Measurements from ENCODE around the gene C4BPB.
"Not testable (repeated sequence)": the region's sequence is repeated elsewhere in the genome, so short reads cannot be mapped to it uniquely, and the experiment has no call there.

DNA sequence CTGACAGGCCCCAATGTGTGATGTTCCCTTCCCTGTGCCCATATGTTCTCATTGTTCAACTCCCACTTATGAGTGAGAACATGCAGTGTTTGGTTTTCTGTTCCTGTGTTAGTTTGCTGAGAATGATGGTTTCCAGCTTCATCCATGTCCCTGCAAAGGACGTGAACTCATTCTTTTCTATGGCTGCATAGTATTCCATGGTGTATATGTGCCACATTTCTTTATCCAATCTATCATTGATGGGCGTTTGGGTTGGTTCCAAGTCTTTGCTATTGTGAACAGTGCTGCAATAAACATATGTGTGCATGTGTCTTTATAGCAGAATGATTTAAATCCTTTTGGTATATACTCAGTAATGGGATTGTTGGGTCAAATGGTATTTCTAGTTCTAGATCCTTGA is 47.3 kb upstream of the C4BPB start:
- not testable (repeated sequence) for TF ChIP-seq MAFK (conservative IDR thresholded peaks at IDR 0.05 in 1 of 2, IDR thresholded peaks at IDR 0.05 in 1 of 2; ENCODE audit: low read length in 2 of 2); SMARCE1 (IDR thresholded peaks at IDR 0.05; ENCODE audit: borderline replicate concordance); USF2 (IDR thresholded peaks at IDR 0.05; ENCODE audit: low read depth, low read length); USF2 (CRISPR knock-in tag; IDR thresholded peaks at IDR 0.05; ENCODE audit: borderline replicate concordance); GLMP (CRISPR knock-in tag; IDR thresholded peaks at IDR 0.05; ENCODE audit: borderline replicate concordance); NFE2L2 (IDR thresholded peaks at IDR 0.05; ENCODE audit: low read length); CREB3 (CRISPR knock-in tag; IDR thresholded peaks at IDR 0.05); ZFP41 (CRISPR knock-in tag; IDR thresholded peaks at IDR 0.05; ENCODE audit: borderline replicate concordance); REST (IDR thresholded peaks at IDR 0.05; ENCODE audit: borderline replicate concordance in 1 of 2, low read depth in 1 of 2, low read length in 2 of 2); YY1 (IDR thresholded peaks at IDR 0.05; ENCODE audit: insufficient read depth, insufficient replicate concordance, low read depth, low read length); ZNF143 (CRISPR knock-in tag; IDR thresholded peaks at IDR 0.05); POLR2AphosphoS5 (IDR thresholded peaks at IDR 0.05; ENCODE audit: low read depth, low read length)
